ENCODE results near the gene ITSN1.

GRCh38 chr21:33866826-33867225 is 224.5 kb downstream of the ITSN1 start:
- no peak for TF ChIP-seq POLR2AphosphoS5 (IDR thresholded peaks at IDR 0.05)
- TF ChIP-seq CTCF (IDR thresholded peaks at IDR 0.05), result no peak
